Heart left ventricle (tissue), 13 donors: Measurements from ENCODE around the gene CXorf58.

Experiments used
- CTCF ChIP-seq, 12 donors: fragments of 200-600 bp; sonication (generic) in 4 of 12; IDR thresholded peaks; one replicate each; pipeline versions ENCODE4 v1.5.0 to v1.8.0; 2018 to 2022; ENCODE audit warnings: antibody characterized with exemption in 12 of 12, mild to moderate bottlenecking in 5 of 12
- POLR2A ChIP-seq, 2 donors: fragments of 450-650 bp; IDR thresholded peaks; one replicate each; pipeline ENCODE4 v1.6.1; 2017; ENCODE audit warnings: antibody characterized with exemption in 2 of 2, mild to moderate bottlenecking in 2 of 2, moderate library complexity in 2 of 2
- donor health status: ischemic (EF 13 %, LVEDD 7.1; RV severe dilation, severe dysfunction).
- donor health status: DM: no; HTN: yes; CAD: no.
- donor health status: DM: no; HTN: no; CAD: no.
- donor health status: ischemic (EF 25% LVEDD 6.9; RV normal size, moderate dysfunction).
- donor health status: ischemic (EF 25% LVEDD 5.7; RV mildly dilated, moderate dysfunction).
- donor health status: ischemic (EF 35%, LVEDD 5.7; RV mildly dilated, moderate dysfunction).
- donor health status: nonischemic (EF 11% LVEDD 7.7; RV severe dilation, severe dysfunction).
- donor health status: DM: yes; HTN: yes; CAD: no.
- donor health status: PGD.
- donor health status: ischemic (EF 29% LVEDD 5.4; RV normal size, mild dysfunction).
- donor health status: nonischemic (EF 23%, LVEDD 6.1; RV moderate dilation, normal function).

DNA sequence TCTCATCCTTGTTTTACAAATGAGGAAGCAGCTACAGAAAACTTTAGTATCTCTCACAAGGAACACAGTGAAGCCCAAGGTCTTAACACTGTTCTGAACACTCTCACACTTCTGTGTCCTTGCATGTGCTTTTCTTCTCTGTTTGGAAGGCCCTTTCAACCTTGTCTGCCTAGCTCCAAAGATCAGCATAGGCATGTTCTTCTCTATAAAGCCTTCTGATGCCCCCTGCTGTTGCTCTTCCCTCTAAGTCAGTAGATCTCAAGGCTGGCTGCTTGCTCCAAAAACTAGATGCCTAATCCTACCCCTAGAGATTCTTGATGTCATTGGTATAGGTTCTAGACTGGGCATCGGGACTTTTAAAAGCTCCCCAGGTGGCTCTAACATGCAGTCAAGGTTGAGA lies 6.0 kb upstream of the CXorf58 start:
- peak; percentile 14 to 59 (median 42) for TF ChIP-seq CTCF (IDR thresholded peaks at IDR 0.05)
- TF ChIP-seq POLR2A (IDR thresholded peaks at IDR 0.05), result no peak
